Motor neuron (in vitro differentiated cells): ENCODE data around the gene ANKFN1. TPM values are rescaled to one million over a fixed set of nuclear protein-coding genes. Genes with fewer than 3 reads are reported as not detected.
A peak's percentile ranks its signal among the peaks of the same experiment; 100 is the strongest.
"Not testable (repeated sequence)": the region's sequence is repeated elsewhere in the genome, so short reads cannot be mapped to it uniquely, and the experiment has no call there.

Experiments
- ATAC-seq, 8 experiments: fragments of 200-7000 bp; cut with Tn5 transposase; replicated peaks in 6 of 8; 2 replicates each; pipeline ENCODE4 v1.8.0; 2021; ENCODE audit warnings: mild to moderate bottlenecking in 8 of 8, moderate library complexity in 8 of 8
- H3K27ac ChIP-seq, 2 donors: fragments of 250-450 bp; sonication (Bioruptor Pico); 2 replicates each; pipeline ENCODE4 v1.9.0; 2021; ENCODE audit warnings: antibody characterized with exemption in 2 of 2, mild to moderate bottlenecking in 2 of 2, moderate library complexity in 1 of 2
- H3K4me1 ChIP-seq, 2 donors: fragments of 250-450 bp; sonication (Bioruptor Pico); replicated peaks in 1 of 2; 2 replicates each; pipeline ENCODE4 v1.6.1; 2021; ENCODE audit warnings: antibody characterized with exemption in 2 of 2, mild to moderate bottlenecking in 2 of 2, moderate library complexity in 1 of 2
- H3K4me3 ChIP-seq, 5 donors: fragments of 250-450 bp; sonication (Bioruptor Pico); 2 replicates each; pipeline ENCODE4 v1.9.0; 2021; ENCODE audit warnings: antibody characterized with exemption in 5 of 5, mild to moderate bottlenecking in 5 of 5, moderate library complexity in 4 of 5
- WGBS, 10 experiments: fragments of 450-650 bp; shearing (Covaris generic); methylation state at CpG; one replicate each; pipeline ENCODE4 v1.0.0; 2022; 5-methylcytosine and 5-hydroxymethylcytosine counted together
- in situ Hi-C, 9 experiments: fragments of 400-800 bp; cut with MboI; loops; one replicate each; pipeline ENCODE4 v1.15.0; 2021; ENCODE audit warnings: low sequenced_read_pairs in 9 of 9, low pct_unique_long_range_greater_than_20kb in 2 of 9; ENCODE audit not compliant: unreplicated experiment in 9 of 9
- total RNA-seq, 8 experiments: library from RNA; unstranded; fragments of 300-600 nt; gene quantifications; 2 replicates each; pipeline versions ENCODE4 v1.2.3 to v1.2.4, GENCODE V29; 2022

Gene ANKFN1
- total RNA-seq, 8 experiments from 2014 or later, result 0.35 to 19.2 (median 1.1) TPM; not detected in 1

DNA sequence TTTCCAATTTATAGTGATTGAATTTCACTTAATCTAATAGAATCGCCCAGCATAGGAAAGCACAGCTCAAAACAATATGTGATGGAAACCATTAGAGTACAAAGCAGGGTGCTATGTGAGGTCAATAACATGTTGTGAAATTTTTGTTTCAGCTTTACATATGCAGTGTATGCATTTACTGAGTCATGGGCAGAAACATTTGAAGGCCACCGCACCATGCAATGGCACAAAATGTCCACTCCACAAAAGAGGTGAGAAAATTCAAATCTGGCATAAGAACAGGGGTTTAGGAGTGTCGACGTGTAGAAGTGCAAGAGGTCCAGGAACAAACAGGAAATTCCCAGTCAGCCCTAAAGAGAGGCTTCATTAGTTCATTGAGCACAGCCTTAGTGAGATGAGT, 131.2 kb downstream of the ANKFN1 start:
- H3K4me3 ChIP-seq, result no peak overlapping the region
- peak in 3 of 8 experiments; percentile 56 to 99 (median 98) for ATAC-seq
- H3K27ac ChIP-seq, result no peak overlapping the region
- H3K4me1 ChIP-seq, result no peaks in the 10 kb centered on the region
- in situ Hi-C loops, result no loop called here
- 0 to 88% (median 71%) methylated on average over 1 to 4 of the region's 4 CpGs for WGBS, 10 experiments

DNA sequence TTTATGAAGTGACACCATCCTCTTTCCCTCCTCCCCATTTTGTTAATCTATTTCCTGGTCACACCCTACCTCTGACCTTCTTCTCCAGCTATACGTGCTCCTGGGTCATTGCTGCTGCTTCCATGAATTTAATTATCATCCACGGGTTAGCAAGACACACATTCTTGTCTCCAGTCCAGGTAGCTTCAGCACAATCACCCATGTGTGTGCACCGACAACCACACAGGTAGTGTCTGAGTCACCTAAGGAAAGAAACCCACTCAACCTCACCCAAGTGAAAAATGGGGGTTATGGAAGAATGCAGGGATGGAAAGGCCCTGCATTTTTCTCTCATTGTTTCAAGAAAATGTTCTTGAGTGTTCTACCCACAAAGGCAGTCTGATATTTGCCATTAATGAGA, 135.5 kb downstream of the ANKFN1 start:
- H3K4me3 ChIP-seq, H3K4me1 ChIP-seq, ATAC-seq, H3K27ac ChIP-seq, in situ Hi-C loops: not testable (repeated sequence)
- whole genome bisulfite sequencing, 10 experiments, result 10 to 100% (median 83%) methylated on average over 1 to 3 of the region's 3 CpGs; no CpG with 5 or more reads in 5 of the 10 experiments

DNA sequence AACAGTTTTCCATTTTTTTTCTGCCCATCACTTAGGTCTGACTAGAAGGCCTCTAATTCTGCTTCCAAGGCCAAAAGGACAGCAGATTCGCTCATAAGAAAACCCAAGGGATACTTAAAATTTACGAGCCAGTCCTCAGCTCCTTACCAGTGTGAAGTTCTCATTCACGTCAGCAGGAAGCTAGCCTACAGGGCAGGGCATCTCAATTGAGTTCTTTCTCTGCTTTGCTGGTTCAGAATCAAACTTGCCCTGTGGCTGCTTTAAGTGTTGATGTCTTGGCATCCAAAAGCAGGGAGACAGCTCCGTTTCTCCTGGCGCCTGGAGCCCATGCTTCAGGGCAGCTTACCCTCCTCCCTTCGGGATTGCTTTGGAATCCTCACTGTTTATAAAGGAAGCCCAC, 136.0 kb downstream of the ANKFN1 start:
- WGBS, 10 experiments, result 35 to 87% (median 80%) methylated on average over 2 to 5 of the region's 6 CpGs; no CpG with 5 or more reads in 4 of the 10 experiments
- in situ Hi-C loops, result no loop called here
- peaks cover 0 to 6% of the 10 kb centered on the region in 2 donors for H3K4me1 ChIP-seq
- no peak overlapping the region for H3K4me3 ChIP-seq
- no peak overlapping the region for H3K27ac ChIP-seq
- ATAC-seq, result no peak

- peak in 2 of 8 experiments; percentile 26 to 36 for ATAC-seq
- Histone ChIP-seq H3K27ac (no peak overlapping the region), H3K4me1 (peaks cover 0 to 6% of the 10 kb centered on the region in 2 donors), H3K4me3 (no peak overlapping the region)
- WGBS, 10 experiments, result 40 to 100% (median 84%) methylated on average over 1 to 2 of the region's 2 CpGs
- in situ Hi-C loops, result no loop called here
Measured at GRCh38 chr17:56290101-56290801, 137.0 kb downstream of the ANKFN1 start.

GRCh38 chr17:56290802-56291118, 137.5 kb downstream of the ANKFN1 start:
- H3K4me1 ChIP-seq, result peaks cover 0 to 6% of the 10 kb centered on the region in 2 donors

GRCh38 chr17:56291226-56291805, 138.0 kb downstream of the ANKFN1 start:
- no peak overlapping the region for H3K27ac ChIP-seq
- 80 to 100% (median 100%) methylated on average over 1 of the region's 1 CpG; no CpG with 5 or more reads in 2 of the 10 experiments for WGBS, 10 experiments
- H3K4me3 ChIP-seq, result no peak overlapping the region
- ATAC-seq, result no peak
- in situ Hi-C loops, result no loop called here
- peaks cover 0 to 6% of the 10 kb centered on the region in 2 donors for H3K4me1 ChIP-seq

More at GRCh38 chr17:56290802-56291118, 137.5 kb downstream of the ANKFN1 start:
- no peak for ATAC-seq
- 0 to 80% (median 53%) methylated on average over 1 of the region's 1 CpG; no CpG with 5 or more reads in 4 of the 10 experiments for WGBS, 10 experiments
- Histone ChIP-seq H3K4me3 (no peak overlapping the region), H3K27ac (no peak overlapping the region)
- in situ Hi-C loops, result no loop called here

DNA sequence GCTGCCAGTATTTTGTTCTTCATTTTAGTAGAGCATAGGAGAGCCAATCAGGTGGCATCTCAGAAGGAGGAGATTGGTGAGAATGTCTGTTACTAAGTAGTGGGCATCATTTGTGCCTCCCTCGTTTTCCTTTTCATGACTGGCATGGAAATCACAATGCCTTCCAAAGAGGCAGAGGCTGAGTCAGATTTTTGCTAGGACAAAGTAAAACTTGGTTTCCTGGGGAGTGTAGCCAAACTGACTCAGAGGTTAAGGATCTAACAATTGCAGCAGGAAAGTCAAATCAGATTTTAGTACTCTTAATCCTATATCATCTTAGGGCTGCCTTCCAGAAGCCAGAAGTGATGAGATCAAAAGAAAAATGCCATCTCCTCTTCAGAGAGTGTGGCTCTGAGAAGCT, 138.7 kb downstream of the ANKFN1 start:
- in situ Hi-C loops, result no loop called here
- Histone ChIP-seq H3K4me3 (no peak overlapping the region), H3K4me1 (peaks cover 0 to 6% of the 10 kb centered on the region in 2 donors), H3K27ac (no peak overlapping the region)
- no peak for ATAC-seq
- 0 to 38% (median 14%) methylated on average over 1 of the region's 1 CpG; no CpG with 5 or more reads in 5 of the 10 experiments for WGBS, 10 experiments

GRCh38 chr17:56292578-56292977, 139.3 kb downstream of the ANKFN1 start:
- in situ Hi-C loops, result no loop called here
- Histone ChIP-seq H3K4me3 (no peak overlapping the region), H3K4me1 (peaks cover 0 to 6% of the 10 kb centered on the region in 2 donors), H3K27ac (no peak overlapping the region)
- no peak for ATAC-seq

GRCh38 chr17:56297184-56297583, 143.9 kb downstream of the ANKFN1 start:
- peak in 2 of 8 experiments; percentile 74 to 76 for ATAC-seq
- in situ Hi-C loops, result no loop called here
- WGBS, 10 experiments, result 6 to 70% (median 49%) methylated on average over 1 to 7 of the region's 7 CpGs
- H3K4me1 ChIP-seq, result no peaks in the 10 kb centered on the region
- H3K27ac ChIP-seq, result no peak overlapping the region
- no peak overlapping the region for H3K4me3 ChIP-seq

DNA sequence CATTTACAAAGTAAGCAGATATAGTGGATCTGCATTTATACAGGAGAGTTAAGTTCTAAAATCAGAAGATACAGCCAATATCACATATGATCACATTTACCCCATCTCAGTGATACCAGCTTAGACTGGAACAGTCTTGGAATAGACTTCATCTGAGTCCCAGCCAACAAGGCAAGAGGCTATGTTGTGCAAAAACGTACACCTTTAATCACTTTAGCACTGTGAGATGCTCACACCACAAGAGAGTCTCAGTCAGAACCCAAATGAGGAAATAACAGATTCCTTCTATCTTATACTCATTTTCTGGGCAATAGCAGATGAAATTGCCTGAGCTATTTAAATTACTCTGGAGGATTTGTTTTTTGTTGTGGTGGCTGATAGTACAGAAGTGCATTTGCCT, 145.6 kb downstream of the ANKFN1 start:
- in situ Hi-C loops, result no loop called here
- H3K4me1 ChIP-seq, result no peaks in the 10 kb centered on the region
- H3K27ac ChIP-seq, result no peak overlapping the region
- no peak overlapping the region for H3K4me3 ChIP-seq
- ATAC-seq, result no peak
- WGBS, 10 experiments, result 29 to 90% (median 83%) methylated on average over 1 of the region's 1 CpG; no CpG with 5 or more reads in 7 of the 10 experiments

DNA sequence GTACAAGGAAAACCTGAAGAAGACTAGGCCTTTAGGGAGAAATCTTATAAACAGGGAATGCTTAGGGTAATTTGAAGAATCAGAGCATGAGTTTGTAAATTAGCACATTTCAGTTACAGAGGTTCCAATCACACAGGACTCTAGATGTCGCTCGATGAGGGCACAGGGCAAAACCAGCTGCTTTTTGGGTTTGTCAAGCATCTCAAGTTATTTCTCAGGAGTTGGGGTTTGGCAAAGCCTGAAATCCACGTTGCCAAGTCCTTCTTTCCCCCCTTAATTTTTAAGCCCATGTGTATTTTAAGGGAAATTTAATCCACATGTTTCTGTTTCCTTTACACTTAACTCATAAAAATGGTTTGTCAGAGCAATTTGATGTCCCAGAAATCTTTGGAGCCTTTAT, 146.9 kb downstream of the ANKFN1 start:
- WGBS, 10 experiments, result 17 to 80% (median 58%) methylated on average over 1 to 3 of the region's 3 CpGs; no CpG with 5 or more reads in 1 of the 10 experiments
- H3K27ac ChIP-seq, result no peak overlapping the region
- H3K4me1 ChIP-seq, result no peaks in the 10 kb centered on the region
- in situ Hi-C loops, result loop anchor here in 2 of 9 experiments (25.0 kb wide), 2 partner anchors 163 to 313 kb away; no protein-coding TSS in a partner anchor
- H3K4me3 ChIP-seq, result no peak overlapping the region
- no peak for ATAC-seq

- Histone ChIP-seq H3K4me1 (no peaks in the 10 kb centered on the region), H3K27ac (no peak overlapping the region), H3K4me3 (no peak overlapping the region)
- WGBS, 10 experiments, result 20 to 100% (median 90%) methylated on average over 1 of the region's 1 CpG; no CpG with 5 or more reads in 1 of the 10 experiments
- no peak for ATAC-seq
- in situ Hi-C loops, result loop anchor here in 2 of 9 experiments (25.0 kb wide), 2 partner anchors 168 to 318 kb away; no protein-coding TSS in a partner anchor
Measured at GRCh38 chr17:56305007-56305406, 151.7 kb downstream of the ANKFN1 start.

GRCh38 chr17:56309897-56310296, 156.6 kb downstream of the ANKFN1 start:
- Histone ChIP-seq H3K4me1 (no peaks in the 10 kb centered on the region), H3K4me3 (no peak overlapping the region), H3K27ac (no peak overlapping the region)
- in situ Hi-C loops, result loop anchor here in 2 of 9 experiments (10.0 to 25.0 kb wide), 4 partner anchors 173 to 465 kb away; no protein-coding TSS in a partner anchor
- ATAC-seq, result no peak
- 60 to 100% (median 87%) methylated on average over 1 to 8 of the region's 8 CpGs; no CpG with 5 or more reads in 2 of the 10 experiments for WGBS, 10 experiments
